CD4-positive, alpha-beta T cell treated with Interleukin-2 at 100 ng/mL for 4 hours (primary cell): ENCODE data around the gene ADSL.
A peak's percentile ranks its signal among the peaks of the same experiment; 100 is the strongest.
"Not testable (repeated sequence)": the region's sequence is repeated elsewhere in the genome, so short reads cannot be mapped to it uniquely, and the experiment has no call there.

Experiments used
- DNase-seq: peaks from one replicate; pipeline ENCODE4 v3.0.0-alpha.2; 2020; ENCODE audit warnings: low spot score

ADSL gene

GRCh38 chr22:40346185-40347118, at the start of gene ADSL:
Gene ADSL (plus strand): TSS chr22:40346500. CDS start chr22:40346559, 59 bp downstream.
- peak; percentile 82 for DNase-seq

DNA sequence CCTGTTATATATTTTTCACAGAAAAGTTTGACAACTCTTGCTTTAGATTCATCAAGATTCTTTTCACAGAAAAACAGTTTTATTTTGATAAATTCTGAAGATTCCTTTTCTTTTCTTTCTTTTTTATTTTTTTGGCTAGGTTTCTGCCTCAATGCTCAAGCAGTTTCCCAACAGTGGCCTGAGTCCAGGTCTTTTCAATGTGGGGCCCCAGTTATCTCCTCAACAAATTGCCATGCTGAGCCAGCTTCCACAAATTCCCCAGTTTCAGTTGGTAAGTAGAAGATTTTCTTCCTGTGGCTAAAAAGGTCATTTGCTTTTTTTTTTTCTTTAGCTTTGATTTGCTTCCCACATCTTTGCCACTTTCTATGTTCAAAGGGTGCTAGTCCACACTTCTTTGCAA, 46.0 kb upstream of the ADSL start:
- no peak for DNase-seq

DNA sequence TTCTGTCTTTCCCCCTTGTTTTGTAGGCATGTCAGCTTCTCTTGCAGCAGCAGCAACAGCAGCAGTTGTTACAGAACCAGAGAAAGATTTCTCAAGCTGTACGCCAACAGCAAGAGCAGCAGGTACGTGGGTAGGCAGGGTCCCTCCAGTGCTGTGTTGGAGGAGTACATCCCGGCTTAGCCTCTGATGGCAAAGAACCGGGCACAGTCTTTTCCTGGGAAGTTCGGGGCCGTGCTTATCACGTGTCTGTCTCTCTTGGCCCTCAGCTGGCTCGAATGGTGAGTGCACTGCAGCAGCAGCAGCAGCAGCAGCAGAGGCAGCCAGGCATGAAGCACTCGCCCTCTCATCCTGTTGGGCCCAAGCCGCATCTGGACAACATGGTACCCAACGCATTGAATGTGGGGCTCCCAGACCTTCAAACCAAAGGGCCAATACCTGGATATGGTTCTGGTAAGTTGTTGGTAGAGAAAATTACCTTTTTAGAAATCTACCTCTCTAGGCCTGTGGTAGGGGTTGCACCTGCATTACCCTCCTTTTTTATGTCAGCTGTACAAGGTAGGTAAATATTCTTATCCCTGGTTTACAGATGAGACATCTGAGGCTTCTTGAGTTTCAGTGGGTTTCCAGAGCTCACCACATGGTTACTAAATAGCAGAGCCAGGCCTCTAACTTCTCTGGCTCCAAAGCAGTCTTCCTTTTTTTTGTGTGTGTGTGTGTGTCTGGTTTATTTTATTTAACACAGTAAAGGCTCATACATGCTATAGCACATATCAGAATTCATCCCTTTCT, 45.2 kb upstream of the ADSL start:
- DNase-seq = no peak

DNA sequence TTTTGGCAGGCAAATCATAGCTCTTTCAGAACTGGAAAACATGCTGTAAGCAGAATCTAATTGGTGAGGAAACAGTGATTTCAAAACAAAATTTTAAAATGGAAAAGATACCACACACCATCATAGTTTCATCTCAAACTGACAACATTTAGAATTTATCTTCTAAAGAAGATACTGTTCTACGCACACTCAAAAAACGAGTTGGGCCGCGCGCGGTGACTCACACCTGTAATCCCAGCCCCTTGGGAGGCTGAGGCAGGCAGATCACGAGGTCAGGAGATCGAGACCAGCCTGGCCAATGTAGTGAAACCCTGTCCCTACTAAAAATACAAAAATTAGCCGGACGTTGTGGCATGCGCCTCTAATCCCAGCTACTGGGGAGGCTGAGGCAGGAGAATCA, 44.2 kb upstream of the ADSL start:
- DNase-seq = no peak

DNA sequence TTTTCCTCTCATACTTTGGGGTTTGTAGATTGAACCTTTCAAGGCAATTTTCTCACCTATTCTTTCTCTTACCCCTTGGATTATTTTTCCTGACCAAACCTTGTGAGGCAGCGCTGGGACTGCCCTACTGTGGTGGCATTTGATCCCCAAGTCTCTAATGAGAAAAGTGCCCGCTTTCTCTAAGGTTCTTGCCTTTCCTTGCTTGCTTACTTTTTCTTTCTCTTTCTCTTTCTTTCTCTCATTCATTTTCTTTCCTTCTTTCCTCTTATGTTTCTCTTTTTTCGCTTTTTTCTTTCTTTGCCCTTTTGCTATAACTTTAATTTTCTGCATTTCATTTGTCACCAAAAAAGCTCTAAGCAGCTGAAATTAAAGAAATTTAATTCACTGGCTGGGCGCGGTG, 40.7 kb upstream of the ADSL start:
- no peak for DNase-seq

GRCh38 chr22:40308999-40309573, 37.2 kb upstream of the ADSL start:
- DNase-seq = no peak

- DNase-seq = no peak
Measured at GRCh38 chr22:40309631-40310030, 36.7 kb upstream of the ADSL start.

DNA sequence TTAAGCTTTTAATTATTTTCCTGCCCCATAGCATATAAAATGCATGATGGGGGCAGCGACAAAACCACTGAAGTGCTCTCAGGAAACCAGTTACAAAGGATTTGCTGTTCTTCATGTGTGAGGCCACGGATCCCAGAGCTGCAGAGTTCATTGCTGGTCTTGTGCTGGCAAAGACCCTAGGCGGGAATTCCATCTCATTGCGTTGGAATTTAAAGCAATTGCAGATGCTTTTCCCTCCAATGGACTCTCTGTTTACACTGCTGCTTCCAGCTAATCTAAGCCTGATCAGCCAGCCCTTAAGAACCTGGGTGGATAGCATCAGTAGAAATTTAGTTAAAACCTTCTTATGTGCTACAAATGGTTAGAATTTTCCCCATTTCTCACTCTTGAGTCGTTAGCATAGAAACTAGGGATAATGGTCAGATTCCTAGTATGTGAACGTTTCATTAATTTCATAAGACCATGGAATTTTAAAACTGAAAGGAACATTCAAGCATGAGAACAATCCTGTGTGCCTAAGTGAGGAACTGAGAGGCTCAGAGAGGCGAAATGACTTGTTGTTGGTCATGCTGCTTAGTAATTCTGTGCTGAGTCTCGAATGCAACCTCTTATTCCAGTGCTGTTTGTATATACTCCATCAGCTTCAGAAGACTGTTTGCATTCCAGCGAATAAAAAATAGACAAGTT, 36.1 kb upstream of the ADSL start:
- no peak for DNase-seq

GRCh38 chr22:40310768-40311120, 35.6 kb upstream of the ADSL start:
- no peak for DNase-seq

DNA sequence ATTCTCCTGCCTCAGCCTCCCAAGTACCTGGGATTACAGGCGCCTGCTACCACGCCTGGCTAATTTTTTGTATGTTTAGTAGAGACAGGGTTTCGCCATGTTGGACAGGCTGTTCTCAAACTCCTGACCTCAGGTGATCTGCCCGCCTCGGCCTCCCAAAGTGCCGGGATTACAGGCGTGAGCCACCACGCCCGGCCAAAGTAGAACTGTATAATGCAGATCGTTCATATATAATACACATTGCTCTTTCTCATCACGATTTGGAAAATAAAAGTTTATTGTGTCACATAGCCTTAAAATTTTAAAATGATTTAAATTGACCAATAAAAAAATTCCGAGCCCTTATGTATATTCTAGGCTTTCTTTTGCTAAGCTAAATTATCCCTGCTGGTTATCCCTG, 34.7 kb upstream of the ADSL start:
- DNase-seq = not testable (repeated sequence)

DNA sequence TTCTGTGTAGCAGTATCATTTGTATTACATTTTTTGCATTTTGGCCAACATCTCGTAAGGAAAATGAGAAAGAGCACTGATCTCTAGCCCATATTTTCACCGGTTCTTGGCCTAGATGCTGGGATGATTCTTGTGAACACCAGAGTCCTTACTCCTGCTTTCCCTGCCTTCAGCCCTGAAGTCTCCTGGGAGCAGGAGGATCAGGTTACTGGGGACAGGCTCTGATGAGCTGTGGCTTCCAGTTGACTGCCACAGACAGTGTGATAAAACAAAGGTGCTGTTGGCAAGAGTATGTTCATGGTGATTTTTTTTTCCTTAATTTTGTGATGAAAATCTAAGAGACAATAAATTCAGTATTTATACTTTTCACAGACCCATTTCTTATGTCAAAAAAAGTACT, 34.2 kb upstream of the ADSL start:
- no peak for DNase-seq

DNA sequence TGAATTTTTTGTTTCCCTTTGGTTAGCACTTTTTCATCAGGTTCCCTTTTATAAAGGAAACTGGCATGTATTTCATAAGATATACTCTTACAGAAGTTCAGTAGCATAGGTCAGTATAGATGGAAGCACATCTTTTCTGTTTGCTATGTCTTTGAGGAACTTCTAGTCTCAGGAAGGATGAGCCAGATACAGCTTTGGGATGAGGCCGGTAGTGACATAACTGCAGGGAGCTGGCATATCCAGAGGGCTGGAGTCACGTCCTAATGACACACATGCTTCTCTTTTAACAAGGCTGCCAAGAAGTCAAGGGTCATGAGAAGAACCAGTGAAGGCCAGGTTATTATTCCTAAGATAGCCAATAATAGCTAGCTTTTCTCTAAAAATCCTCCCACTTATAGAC, 33.3 kb upstream of the ADSL start:
- no peak for DNase-seq

DNA sequence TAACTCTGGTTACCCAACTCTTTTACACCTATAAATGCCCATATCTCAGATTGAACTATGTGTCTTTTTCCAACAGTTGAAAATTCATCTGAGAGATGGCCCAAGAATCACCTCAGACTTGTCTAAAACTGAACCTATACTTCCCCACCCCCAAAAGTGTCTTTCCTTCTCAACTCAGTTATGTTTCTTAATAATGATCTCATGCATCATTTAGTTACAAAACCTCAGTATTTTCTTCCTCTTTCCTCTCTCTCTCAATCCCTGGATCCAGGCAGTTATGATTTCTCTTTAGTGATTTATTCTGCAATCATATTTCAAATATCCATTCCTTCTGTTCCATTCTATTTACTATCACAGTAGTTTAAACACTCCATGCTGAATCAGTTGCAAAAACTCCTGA, 32.3 kb upstream of the ADSL start:
- DNase-seq = no peak

DNA sequence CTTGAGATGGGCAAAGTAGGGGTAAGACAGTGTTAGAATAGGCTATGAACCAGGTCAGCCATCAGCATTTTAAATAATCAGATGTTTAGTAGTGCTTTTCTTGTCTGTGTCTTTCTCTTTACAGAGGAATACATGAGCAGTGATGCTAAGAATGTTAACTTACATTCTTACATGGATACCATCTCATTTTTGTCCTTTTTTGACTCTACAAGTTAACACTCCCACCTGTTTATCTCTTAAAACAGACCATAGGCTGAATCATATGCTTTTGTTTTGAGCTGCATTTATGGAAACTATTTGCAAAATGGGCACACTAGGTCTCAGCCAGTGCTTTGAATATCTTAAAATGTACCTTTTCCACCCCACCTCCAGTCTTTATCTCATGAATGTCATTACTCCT, 25.6 kb upstream of the ADSL start:
- DNase-seq = no peak

- DNase-seq = no peak
Measured at GRCh38 chr22:40322021-40322420, 24.3 kb upstream of the ADSL start.

DNA sequence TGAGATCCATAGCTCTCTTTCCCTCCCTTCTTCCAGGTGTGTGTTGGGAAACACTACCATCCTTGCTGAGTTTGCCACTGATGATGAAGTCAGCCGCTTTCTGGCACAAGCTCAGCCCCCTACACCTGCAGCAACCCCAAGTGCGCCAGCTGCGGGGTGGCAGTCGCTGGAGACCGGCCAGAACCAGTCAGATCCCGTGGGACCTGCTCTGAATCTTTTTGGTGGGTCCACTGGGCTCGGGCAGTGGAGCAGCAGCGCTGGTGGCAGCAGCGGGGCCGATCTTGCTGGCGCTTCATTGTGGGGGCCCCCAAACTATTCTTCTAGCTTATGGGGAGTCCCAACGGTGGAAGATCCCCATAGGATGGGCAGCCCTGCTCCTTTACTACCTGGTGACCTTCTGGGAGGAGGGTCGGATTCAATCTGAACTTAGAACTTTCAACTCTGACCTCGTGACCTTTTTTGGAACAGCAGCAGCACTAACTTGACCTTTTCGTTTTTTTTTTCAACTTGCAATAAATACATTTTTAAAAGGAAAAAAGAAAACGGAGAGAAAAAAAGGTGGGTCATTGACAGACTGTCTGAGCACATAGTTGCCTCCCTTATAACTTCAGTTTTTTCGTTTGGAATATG, 23.4 kb upstream of the ADSL start:
- DNase-seq = no peak

DNA sequence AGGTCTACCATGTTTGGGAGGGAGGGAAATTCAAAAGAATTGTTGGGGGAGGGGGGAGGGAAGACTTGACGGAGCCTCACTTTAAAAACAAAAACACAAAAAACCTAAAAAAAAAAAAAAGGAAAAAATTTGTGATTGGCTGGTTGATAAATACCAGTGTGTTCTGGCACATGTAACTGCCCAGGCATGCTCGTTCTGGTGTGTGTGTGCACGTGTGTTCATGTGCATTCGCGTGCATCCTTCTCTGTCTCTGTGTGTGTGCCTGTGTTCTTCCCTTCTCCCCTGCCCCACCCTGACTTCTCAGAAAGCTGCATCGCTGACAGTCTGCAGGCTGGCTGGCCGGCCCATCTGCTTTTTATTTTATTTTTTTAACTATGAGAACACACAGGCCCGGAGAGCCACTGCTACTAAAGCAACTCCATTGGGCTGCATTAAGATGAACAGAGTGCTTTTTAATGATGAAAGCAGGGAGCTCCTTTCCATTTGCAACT, 22.6 kb upstream of the ADSL start:
- peak; percentile 79 for DNase-seq

- DNase-seq = peak; percentile 71
Measured at GRCh38 chr22:40324468-40325305, 21.6 kb upstream of the ADSL start.

DNA sequence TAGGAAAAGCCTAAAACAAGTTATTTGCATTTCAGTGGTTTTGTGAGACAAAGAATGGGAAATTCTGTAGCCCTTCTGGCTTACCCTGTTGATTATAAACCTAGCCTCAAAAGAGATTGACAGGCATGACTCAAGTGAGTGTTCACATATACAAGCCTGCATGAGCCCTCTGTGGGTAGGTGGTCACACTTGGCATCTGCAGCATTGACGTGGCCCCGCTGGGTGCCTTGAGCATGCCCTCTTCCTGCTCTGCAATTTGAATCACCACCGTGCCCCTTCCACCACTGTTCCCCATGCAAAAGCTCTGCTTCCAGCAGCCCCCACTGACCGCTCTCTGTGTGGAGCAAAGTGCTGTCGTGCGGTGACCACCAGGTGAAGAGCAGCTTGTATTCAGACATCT, 21.0 kb upstream of the ADSL start:
- DNase-seq = peak; percentile 78

DNA sequence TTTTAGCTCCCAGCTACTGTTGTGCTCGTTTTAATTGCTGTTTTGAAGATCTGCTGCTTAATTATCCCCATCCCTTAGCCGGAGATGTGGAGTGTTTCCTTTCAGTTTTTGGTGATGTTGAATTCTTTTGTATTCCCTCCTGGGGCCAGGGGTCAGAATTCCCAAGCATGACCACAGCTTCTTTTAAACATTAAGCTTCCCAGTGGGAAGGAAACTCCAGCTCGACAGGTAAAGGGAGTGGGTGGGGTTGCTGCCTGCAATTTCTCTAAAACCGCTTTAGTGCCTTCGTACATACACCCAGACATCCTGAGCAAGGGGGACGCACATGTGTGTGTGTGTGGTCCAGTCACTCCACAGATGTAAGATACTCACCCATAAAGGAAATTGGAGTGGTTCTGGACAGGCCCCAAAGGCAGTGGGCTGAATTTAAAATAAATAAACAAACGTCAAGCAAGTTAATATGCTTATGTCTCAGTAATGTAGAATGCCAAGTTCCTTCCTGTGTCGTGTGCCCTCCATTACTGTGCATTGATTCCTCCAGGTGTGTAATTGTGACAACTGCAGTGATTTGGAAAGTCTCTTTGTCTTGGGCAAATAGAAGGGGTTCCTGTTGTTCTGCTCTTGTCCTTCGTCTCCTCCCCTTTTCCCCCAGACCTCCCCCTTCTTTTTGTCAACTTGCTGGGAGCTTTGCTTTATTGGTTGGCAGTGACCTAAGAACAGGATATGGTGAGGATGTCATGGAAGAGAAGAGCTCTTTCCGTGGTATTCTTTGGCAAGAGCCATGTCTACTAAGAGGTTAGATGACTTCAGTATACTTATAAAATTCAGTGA, 19.2 kb upstream of the ADSL start:
- peak; percentile 37 for DNase-seq
